GM10266 (cell line): ENCODE results near the gene DCAF15.

ENCODE experiments used
- DNase-seq: peaks from one replicate; pipeline ENCODE4 v3.0.0; 2012; ENCODE audit errors: extremely low spot score
- CTCF ChIP-seq: IDR thresholded peaks from 2 replicates; pipeline ENCODE4 v1.5.1; 2012; ENCODE audit warnings: mild to moderate bottlenecking, low read depth; ENCODE audit not compliant: control insufficient read depth, insufficient read depth; ENCODE audit errors: missing control alignments

Gene DCAF15

GRCh38 chr19:13956365-13956744 is 4.0 kb downstream of the DCAF15 start:
- no peak for TF ChIP-seq CTCF
- no peak for DNase-seq

- no peak for TF ChIP-seq CTCF
- no peak for DNase-seq
Observed at GRCh38 chr19:13957051-13957450, 4.7 kb downstream of the DCAF15 start.

- TF ChIP-seq CTCF: no peak
- DNase-seq: no peak
Observed at GRCh38 chr19:13958043-13958442, 5.7 kb downstream of the DCAF15 start.

- no peak for TF ChIP-seq CTCF
- DNase-seq: no peak
Observed at GRCh38 chr19:13959141-13959961, 7.0 kb downstream of the DCAF15 start.

- TF ChIP-seq CTCF: peak; percentile 35
- DNase-seq: peak; percentile 71
Observed at GRCh38 chr19:13959962-13960862, 7.9 kb downstream of the DCAF15 start.

- TF ChIP-seq CTCF: no peak
- DNase-seq: no peak
Observed at GRCh38 chr19:13960863-13961784, 8.8 kb downstream of the DCAF15 start.
